ENCODE measurements around the gene INAVA.
"Not testable (repeated sequence)": the region's sequence is repeated elsewhere in the genome, so short reads cannot be mapped to it uniquely, and the experiment has no call there.

Gene INAVA

GRCh38 chr1:200923601-200924000, 28.9 kb downstream of the INAVA start:
- no peak for DNase-seq

- DNase-seq: no peak
Measured at GRCh38 chr1:200925831-200926230, 31.1 kb downstream of the INAVA start.

- no peak for DNase-seq
Measured at GRCh38 chr1:200929530-200930278, 35.0 kb downstream of the INAVA start.

- not testable (repeated sequence) for DNase-seq
Measured at GRCh38 chr1:200930285-200930684, 35.6 kb downstream of the INAVA start.

GRCh38 chr1:200931776-200932175, 37.1 kb downstream of the INAVA start:
- no peak for DNase-seq

GRCh38 chr1:200934676-200935245, 40.1 kb downstream of the INAVA start:
- no peak for DNase-seq

GRCh38 chr1:200935286-200935962, 40.7 kb downstream of the INAVA start:
- DNase-seq: not testable (repeated sequence)

GRCh38 chr1:200938955-200939354, 44.3 kb downstream of the INAVA start:
- DNase-seq: no peak

- DNase-seq: no peak
Measured at GRCh38 chr1:200945111-200945510, 50.4 kb downstream of the INAVA start.

GRCh38 chr1:200947059-200947566, 52.4 kb downstream of the INAVA start:
- no peak for DNase-seq

GRCh38 chr1:200949626-200950025, 54.9 kb downstream of the INAVA start:
- DNase-seq: no peak

GRCh38 chr1:200951016-200951415, 56.3 kb downstream of the INAVA start:
- DNase-seq: no peak

GRCh38 chr1:200954434-200954833, 59.7 kb downstream of the INAVA start:
- no peak for DNase-seq

- DNase-seq: no peak
Measured at GRCh38 chr1:200958597-200958996, 63.9 kb downstream of the INAVA start.

- no peak for DNase-seq
Measured at GRCh38 chr1:200959411-200959921, 64.8 kb downstream of the INAVA start.

GRCh38 chr1:200960236-200960947, 65.7 kb downstream of the INAVA start:
- no peak for DNase-seq

GRCh38 chr1:200960948-200961340, 66.2 kb downstream of the INAVA start:
- DNase-seq: no peak

GRCh38 chr1:200962151-200962550, 67.5 kb downstream of the INAVA start:
- DNase-seq: not testable (repeated sequence)

- no peak for DNase-seq
Measured at GRCh38 chr1:200962631-200963030, 67.9 kb downstream of the INAVA start.

GRCh38 chr1:200963076-200963475, 68.4 kb downstream of the INAVA start:
- no peak for DNase-seq

GRCh38 chr1:200963888-200964287, 69.2 kb downstream of the INAVA start:
- not testable (repeated sequence) for DNase-seq

All from NCI-H524 treated with DMSO at 0.1 percent for 48 hours (cell line).